Effector memory CD4-positive, alpha-beta T cell (primary cell): ENCODE data around the gene HORMAD2.

Source experiments
- DNase-seq, 3 donors: peaks; one replicate each; pipeline ENCODE4 v3.0.0-alpha.2; 2020
- H3K27ac ChIP-seq: 2 replicates; pipeline ENCODE4 v1.7.0; 2013; ENCODE audit warnings: mild to moderate bottlenecking, low read length, moderate library complexity; ENCODE audit not compliant: insufficient read depth, poor library complexity, severe bottlenecking
- H3K27me3 ChIP-seq: replicated peaks from 2 replicates; pipeline ENCODE4 v1.7.0; 2013; ENCODE audit warnings: mild to moderate bottlenecking, low read length; ENCODE audit not compliant: insufficient read depth, control insufficient read depth, poor library complexity, severe bottlenecking
- H3K36me3 ChIP-seq: 2 replicates; pipeline ENCODE4 v1.7.0; 2013; ENCODE audit warnings: mild to moderate bottlenecking, low read length, moderate library complexity; ENCODE audit not compliant: control insufficient read depth, insufficient read depth
- H3K4me1 ChIP-seq: 2 replicates; pipeline ENCODE4 v1.7.0; 2013; ENCODE audit warnings: low read length, mild to moderate bottlenecking; ENCODE audit not compliant: control insufficient read depth, insufficient read depth, poor library complexity, severe bottlenecking
- H3K4me3 ChIP-seq: 2 replicates; pipeline ENCODE4 v1.7.0; 2013; ENCODE audit warnings: low read length, low read depth, mild to moderate bottlenecking; ENCODE audit not compliant: insufficient read depth, poor library complexity, severe bottlenecking
- H3K9me3 ChIP-seq: 2 replicates; pipeline ENCODE4 v1.7.0; 2013; ENCODE audit warnings: mild to moderate bottlenecking, low read length, moderate library complexity; ENCODE audit not compliant: control insufficient read depth

HORMAD2 gene

DNA sequence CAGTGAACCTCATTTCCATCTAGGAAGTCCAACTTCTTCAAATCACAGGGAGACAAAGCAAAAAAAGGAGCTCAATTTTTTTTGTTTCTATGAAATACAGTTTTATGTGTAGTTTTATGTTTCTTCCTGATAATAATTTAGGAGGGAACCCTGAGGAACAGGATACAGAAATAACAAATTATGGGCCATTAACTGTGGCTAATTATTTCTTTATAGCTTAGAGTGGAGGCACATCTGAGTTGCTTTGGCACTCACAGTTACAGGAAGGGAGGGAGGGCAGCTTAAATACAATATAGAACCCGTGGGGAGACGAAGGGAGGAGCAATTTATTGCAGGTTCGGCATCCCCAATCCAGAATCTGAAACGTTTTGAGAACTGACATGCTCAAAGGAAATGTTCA lies 37.1 kb upstream of the HORMAD2 start:
- no peak for DNase-seq
- H3K36me3 ChIP-seq, result no peaks in the 10 kb centered on the region
- H3K27ac ChIP-seq, result no peak overlapping the region
- H3K9me3 ChIP-seq, result no peaks in the 10 kb centered on the region
- H3K4me3 ChIP-seq, result no peak overlapping the region
- H3K4me1 ChIP-seq, result no peaks in the 10 kb centered on the region
- no peaks in the 10 kb centered on the region for H3K27me3 ChIP-seq

DNA sequence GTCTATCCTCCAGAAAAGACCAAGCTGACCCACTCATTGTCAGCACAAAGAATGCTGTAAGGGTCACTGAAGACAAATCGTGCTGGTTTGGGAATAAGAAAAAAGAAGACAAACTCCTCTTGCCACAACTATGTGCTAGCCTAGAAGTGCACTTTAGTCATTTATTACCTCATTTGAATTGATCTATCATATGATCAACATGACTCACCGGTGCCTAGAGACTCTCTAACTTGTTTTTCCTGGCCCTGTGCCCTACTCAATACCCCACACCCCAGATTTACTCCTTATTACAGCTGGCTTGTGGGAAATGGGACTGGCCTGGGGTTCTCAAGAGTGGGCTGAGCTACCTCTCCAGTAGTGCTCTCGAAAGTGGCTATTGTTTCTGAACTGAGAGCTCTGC lies 35.9 kb upstream of the HORMAD2 start:
- H3K9me3 ChIP-seq, result no peaks in the 10 kb centered on the region
- no peaks in the 10 kb centered on the region for H3K27me3 ChIP-seq
- DNase-seq, result no peak
- H3K4me1 ChIP-seq, result no peaks in the 10 kb centered on the region
- H3K4me3 ChIP-seq, result no peak overlapping the region
- H3K27ac ChIP-seq, result no peak overlapping the region
- no peaks in the 10 kb centered on the region for H3K36me3 ChIP-seq

DNA sequence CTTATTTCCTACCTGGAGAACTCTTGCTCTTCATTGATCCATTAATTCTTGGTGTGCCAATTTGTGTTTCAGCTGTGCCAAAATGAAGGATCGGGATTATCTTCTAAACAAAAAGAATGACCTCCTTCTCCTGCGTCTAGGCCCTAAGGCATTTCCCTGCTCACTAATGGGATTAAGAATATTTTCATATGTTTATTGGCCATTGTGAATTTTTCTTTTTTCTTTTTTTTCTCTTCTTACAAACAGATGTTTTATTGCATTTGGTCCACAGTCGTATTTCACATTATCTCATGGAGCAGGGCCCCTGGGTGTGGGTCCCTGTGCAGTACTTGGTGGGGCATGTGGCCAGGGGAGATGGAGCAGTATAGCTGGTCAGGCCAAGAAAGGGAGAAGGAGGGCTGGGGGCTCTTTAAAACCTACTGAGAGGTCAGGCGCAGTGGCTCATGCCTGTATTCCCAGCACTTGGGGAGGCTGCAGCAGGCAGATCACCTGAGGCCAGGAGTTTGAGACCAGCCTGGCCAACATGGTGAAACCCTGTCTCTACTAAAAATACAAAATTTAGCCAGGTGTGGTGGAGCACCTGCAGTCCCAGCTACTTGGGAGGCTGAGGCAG lies 35.3 kb upstream of the HORMAD2 start:
- no peak overlapping the region for H3K4me3 ChIP-seq
- DNase-seq, result no peak
- H3K27me3 ChIP-seq, result no peaks in the 10 kb centered on the region
- no peak overlapping the region for H3K27ac ChIP-seq
- no peaks in the 10 kb centered on the region for H3K9me3 ChIP-seq
- no peaks in the 10 kb centered on the region for H3K36me3 ChIP-seq
- H3K4me1 ChIP-seq, result no peaks in the 10 kb centered on the region

DNA sequence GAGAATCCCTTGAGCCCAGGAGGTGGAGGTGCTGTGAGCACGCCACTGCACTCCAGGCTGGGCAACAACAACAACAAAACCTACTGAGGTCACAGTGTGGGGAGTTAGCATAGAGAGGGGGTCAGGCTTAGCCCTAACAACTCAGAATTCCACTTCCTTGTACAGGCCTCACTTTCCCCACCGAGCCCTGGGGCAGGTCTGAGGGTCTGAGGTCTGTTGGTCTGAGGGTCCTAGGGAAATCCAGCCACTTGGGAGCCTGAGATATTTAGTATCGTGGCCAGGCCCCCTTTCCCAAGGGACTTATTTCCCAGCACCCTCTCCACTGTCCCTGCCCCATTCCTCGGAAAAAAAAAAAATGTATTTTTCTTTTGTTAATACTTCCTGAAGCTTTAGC lies 34.8 kb upstream of the HORMAD2 start:
- H3K27me3 ChIP-seq, result no peaks in the 10 kb centered on the region
- H3K4me3 ChIP-seq, result no peak overlapping the region
- H3K4me1 ChIP-seq, result no peaks in the 10 kb centered on the region
- no peak overlapping the region for H3K27ac ChIP-seq
- H3K36me3 ChIP-seq, result no peaks in the 10 kb centered on the region
- no peak for DNase-seq
- H3K9me3 ChIP-seq, result no peaks in the 10 kb centered on the region

DNA sequence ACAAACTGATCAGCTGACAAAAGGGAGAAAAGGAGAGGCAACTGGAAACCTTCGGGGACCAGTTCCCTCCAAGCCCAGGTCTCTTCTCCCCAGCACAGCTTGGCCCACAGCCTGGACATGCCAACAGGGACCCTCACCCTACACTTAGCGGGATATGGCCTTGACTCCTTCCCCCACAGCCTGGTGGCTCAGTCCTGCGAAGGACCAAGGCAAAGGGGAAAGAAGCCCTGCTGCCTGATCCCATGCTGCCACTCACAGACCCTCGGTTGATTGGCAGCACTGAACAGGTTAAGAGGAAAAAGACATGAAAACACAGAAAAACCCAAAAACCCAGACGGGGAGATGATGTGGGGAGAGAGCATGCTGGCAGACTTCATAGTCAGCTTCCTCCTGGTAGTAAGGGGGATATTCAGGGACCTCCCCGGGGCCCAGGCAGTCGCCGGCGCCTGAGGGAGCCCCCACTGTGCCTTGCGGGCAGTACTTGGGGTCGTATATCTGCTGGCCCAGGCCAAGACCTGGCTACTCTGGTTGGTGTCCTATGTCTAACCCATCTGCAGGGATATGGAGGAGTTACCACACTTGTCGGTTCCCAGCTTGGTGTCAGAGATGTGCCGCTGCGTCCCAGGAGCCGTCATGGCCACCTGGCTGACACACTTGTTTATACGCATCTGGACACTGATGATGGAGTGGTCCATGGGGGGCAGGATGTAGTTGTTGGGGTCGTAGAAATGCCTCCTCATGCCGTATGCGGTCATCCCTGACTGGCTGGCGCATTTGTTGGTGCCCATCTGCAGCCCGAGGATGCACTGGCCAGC lies 34.2 kb upstream of the HORMAD2 start:
- Histone ChIP-seq H3K27me3 (no peaks in the 10 kb centered on the region), H3K4me3 (no peak overlapping the region), H3K27ac (no peak overlapping the region), H3K36me3 (no peaks in the 10 kb centered on the region), H3K4me1 (no peaks in the 10 kb centered on the region), H3K9me3 (no peaks in the 10 kb centered on the region)
- no peak for DNase-seq

DNA sequence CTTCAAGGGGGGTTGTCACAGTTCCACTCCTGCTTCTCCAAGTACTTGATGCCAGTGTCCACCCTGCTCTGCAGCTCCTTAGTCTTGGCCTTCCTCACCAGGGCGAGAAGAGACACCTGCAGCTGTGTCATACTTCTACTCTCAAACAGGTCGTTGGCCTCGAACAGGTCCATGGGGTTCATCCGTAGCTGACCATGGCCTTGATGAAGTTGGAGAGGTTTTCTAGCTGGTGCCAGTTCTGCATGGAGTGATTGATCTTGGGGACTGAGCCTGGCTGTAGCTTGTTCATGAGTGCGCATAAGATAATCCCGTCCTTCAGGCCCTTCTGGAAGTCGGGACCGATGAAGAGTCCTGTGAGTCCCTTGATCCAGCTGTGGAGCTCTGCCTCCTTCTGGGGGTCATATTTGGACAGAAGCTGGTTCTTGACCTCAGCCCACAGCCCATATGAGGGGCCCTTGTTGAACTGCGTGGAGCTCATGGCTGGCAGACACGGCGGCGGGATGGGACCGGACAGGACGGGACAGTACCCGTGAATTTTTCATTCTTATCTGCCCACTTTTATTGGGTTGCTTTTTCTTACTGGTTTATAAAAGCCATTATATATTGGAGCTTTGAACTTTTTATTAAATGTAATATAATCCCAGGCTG lies 33.4 kb upstream of the HORMAD2 start:
- Histone ChIP-seq H3K9me3 (no peaks in the 10 kb centered on the region), H3K4me3 (no peak overlapping the region), H3K4me1 (no peaks in the 10 kb centered on the region), H3K36me3 (no peaks in the 10 kb centered on the region), H3K27me3 (no peaks in the 10 kb centered on the region), H3K27ac (no peak overlapping the region)
- no peak for DNase-seq

DNA sequence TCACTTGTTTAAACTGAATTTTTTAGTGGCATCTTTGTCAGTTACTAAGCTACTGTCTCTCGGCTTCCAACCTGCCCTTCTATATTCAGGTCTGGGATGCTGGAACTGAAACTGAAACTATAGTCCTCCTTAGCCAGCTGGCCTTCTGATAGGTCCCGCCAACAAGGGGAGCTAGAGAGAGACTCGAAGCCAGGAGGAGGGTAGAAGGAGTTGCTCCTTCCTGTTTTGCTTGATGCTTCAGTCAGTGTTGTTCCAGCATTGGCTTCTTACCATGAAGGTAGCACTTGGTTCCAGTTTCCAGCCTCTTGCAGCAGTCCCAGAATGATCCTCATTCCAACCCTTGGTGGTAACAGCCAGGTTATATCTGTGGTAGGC lies 32.9 kb upstream of the HORMAD2 start:
- DNase-seq, result peak in 1 of 3 donors; percentile 11
- Histone ChIP-seq H3K36me3 (no peaks in the 10 kb centered on the region), H3K4me1 (no peaks in the 10 kb centered on the region), H3K27ac (no peak overlapping the region), H3K4me3 (no peak overlapping the region), H3K9me3 (no peaks in the 10 kb centered on the region), H3K27me3 (no peaks in the 10 kb centered on the region)

DNA sequence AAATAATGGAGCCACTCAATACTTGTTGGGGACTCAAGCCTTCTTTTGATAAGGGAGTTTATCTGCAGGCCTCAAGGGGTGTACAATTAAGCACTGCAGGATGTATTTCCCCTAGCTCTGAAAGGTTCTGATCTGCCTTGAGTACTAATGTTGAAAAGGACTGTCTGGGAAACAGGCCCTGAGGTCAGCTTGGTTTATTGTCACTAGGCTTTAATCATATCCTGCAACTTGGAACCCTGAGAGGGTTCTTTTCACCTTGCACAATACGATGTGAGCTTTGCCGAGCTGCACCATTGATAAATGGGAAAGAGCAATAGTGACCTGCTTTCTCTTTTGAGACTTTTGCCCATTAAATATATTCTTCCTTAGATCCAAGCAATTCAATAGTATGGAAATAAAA lies 31.6 kb upstream of the HORMAD2 start:
- no peak for DNase-seq
- Histone ChIP-seq H3K4me3 (no peak overlapping the region), H3K27me3 (no peaks in the 10 kb centered on the region), H3K9me3 (no peaks in the 10 kb centered on the region), H3K36me3 (no peaks in the 10 kb centered on the region), H3K27ac (no peak overlapping the region), H3K4me1 (no peaks in the 10 kb centered on the region)

DNA sequence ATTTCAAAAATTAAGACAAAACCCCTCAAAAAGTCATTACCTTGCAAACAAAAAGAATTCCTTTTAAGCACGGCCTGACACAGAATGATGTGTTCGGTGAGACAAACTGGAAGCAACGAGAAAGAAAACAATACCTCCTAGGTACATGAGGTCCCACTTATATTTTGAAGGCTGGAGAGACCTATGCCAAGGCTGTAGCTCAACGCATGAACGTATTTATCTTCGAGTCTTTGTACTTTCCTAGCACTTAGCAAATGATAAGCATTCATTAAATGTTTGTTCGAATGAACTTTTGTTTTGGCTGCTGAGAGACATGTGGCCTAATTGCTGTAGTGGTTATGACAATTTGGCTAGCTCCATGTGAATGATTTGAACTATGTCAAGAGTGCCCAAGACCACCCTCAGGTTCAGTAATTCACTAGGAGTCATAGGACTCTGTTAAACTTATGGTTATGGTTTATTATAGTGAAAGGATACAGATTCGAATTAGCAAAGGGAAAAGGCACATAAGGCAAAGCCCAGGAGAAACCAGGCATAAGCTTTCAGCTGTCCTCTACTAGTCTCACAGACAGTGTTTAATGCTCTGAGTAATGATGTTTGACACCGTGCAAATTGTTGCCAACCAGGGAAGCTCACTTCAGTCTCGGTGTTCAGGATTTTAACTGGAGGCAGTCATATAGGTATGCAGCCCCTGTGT lies 26.0 kb upstream of the HORMAD2 start:
- Histone ChIP-seq H3K36me3 (no peaks in the 10 kb centered on the region), H3K9me3 (no peaks in the 10 kb centered on the region), H3K27ac (no peak overlapping the region), H3K27me3 (no peaks in the 10 kb centered on the region), H3K4me3 (no peak overlapping the region), H3K4me1 (no peaks in the 10 kb centered on the region)
- DNase-seq, result no peak

DNA sequence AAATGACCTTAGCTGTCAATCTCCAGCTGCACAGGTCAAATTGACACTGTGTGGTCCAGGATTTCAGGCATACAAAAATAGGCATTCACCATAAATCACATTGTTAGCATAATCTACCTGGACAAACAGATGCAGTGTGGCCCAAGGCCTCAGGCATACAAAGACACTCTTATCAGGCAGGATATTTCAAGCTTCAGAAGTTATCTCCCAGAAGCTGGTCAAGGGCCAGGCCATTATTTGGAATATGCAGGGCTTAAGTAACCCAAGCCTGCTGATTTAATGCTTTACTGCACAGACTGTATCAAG lies 25.5 kb upstream of the HORMAD2 start:
- no peak overlapping the region for H3K4me3 ChIP-seq
- H3K27ac ChIP-seq, result no peak overlapping the region
- H3K27me3 ChIP-seq, result no peaks in the 10 kb centered on the region

More for the DNA sequence above, 25.5 kb upstream of the HORMAD2 start:
- no peaks in the 10 kb centered on the region for H3K4me1 ChIP-seq
- H3K9me3 ChIP-seq, result no peaks in the 10 kb centered on the region
- DNase-seq, result no peak
- no peaks in the 10 kb centered on the region for H3K36me3 ChIP-seq
